H7 (cell line): Measurements from ENCODE around the gene SLC4A1. TPM values are rescaled to one million over a fixed set of nuclear protein-coding genes. Genes with fewer than 3 reads are reported as not detected.

Experiments
- DNase-seq: peaks from one replicate; pipeline ENCODE4 v3.0.0; 2012
- H3K27me3 ChIP-seq: 2 replicates; pipeline ENCODE4 v1.6.0; 2011; ENCODE audit warnings: mild to moderate bottlenecking, low read length; ENCODE audit not compliant: control insufficient read depth, insufficient read depth
- H3K36me3 ChIP-seq: replicated peaks from 2 replicates; pipeline ENCODE4 v1.5.1; 2011; ENCODE audit warnings: low read length; ENCODE audit not compliant: control insufficient read depth, insufficient read depth
- H3K4me3 ChIP-seq: 2 replicates; pipeline ENCODE4 v1.5.1; 2011; ENCODE audit warnings: low read depth, mild to moderate bottlenecking, control low read depth, low read length, moderate library complexity; ENCODE audit not compliant: insufficient read depth
- total RNA-seq: library from RNA; depleted of rRNA; stranded (reverse); fragments of >200 nt; shearing (Covaris generic); gene quantifications from 2 replicates; pipeline ENCODE4 v1.2.3, GENCODE V29; 2014; rRNA removed

Gene SLC4A1
- 0.07 TPM in 2 replicates for total RNA-seq

GRCh38 chr17:44267818-44268490 is at the start of gene SLC4A1:
TSS of gene SLC4A1 (minus strand) at chr17:44268135. CDS start at chr17:44262866, 5,269 bp downstream.
- Histone ChIP-seq H3K27me3 (no peaks in the 10 kb centered on the region; the same call in 1 of the 2 replicates), H3K4me3 (no peak within 1 kb of the TSS), H3K36me3 (no peaks in the 10 kb centered on the region)
- DNase-seq, result peak; percentile 60

GRCh38 chr17:44317545-44317944 is 49.6 kb upstream of the SLC4A1 start:
- no peak for DNase-seq

GRCh38 chr17:44315760-44316731 is 48.1 kb upstream of the SLC4A1 start:
- peak; percentile 98 for DNase-seq
- Histone ChIP-seq H3K27me3 (peaks cover 27% of the 10 kb centered on the region), H3K36me3 (peaks cover 6% of the 10 kb centered on the region), H3K4me3 (peak overlapping the region; percentile 64)

More at GRCh38 chr17:44317545-44317944, 49.6 kb upstream of the SLC4A1 start:
- Histone ChIP-seq H3K4me3 (no peak overlapping the region), H3K36me3 (peaks cover 18% of the 10 kb centered on the region), H3K27me3 (peaks cover 27% of the 10 kb centered on the region)

GRCh38 chr17:44314869-44315661 is 47.1 kb upstream of the SLC4A1 start:
- H3K27me3 ChIP-seq, result peaks cover 27% of the 10 kb centered on the region
- peaks cover 3% of the 10 kb centered on the region for H3K36me3 ChIP-seq
- H3K4me3 ChIP-seq, result peak overlapping the region; percentile 64
- peak; percentile 95 for DNase-seq

- DNase-seq, result peak; percentile 64
- Histone ChIP-seq H3K27me3 (peaks cover 27% of the 10 kb centered on the region), H3K36me3 (no peaks in the 10 kb centered on the region; the same call in 1 of the 2 replicates), H3K4me3 (peak overlapping the region; percentile 64)
Measured at GRCh38 chr17:44314524-44314868, 46.6 kb upstream of the SLC4A1 start.

GRCh38 chr17:44314031-44314430 is 46.1 kb upstream of the SLC4A1 start:
- H3K27me3 ChIP-seq, result peaks cover 27% of the 10 kb centered on the region
- DNase-seq, result peak; percentile 36
- H3K4me3 ChIP-seq, result no peak overlapping the region
- no peaks in the 10 kb centered on the region for H3K36me3 ChIP-seq

- Histone ChIP-seq H3K36me3 (no peaks in the 10 kb centered on the region), H3K27me3 (peaks cover 27% of the 10 kb centered on the region), H3K4me3 (no peak overlapping the region)
- peak; percentile 60 for DNase-seq
Measured at GRCh38 chr17:44312396-44313104, 44.6 kb upstream of the SLC4A1 start.

GRCh38 chr17:44311562-44312181 is 43.7 kb upstream of the SLC4A1 start:
- Histone ChIP-seq H3K4me3 (no peak overlapping the region), H3K36me3 (no peaks in the 10 kb centered on the region), H3K27me3 (peaks cover 21% of the 10 kb centered on the region)
- peak; percentile 60 for DNase-seq

- peak; percentile 50 for DNase-seq
- peaks cover 20% of the 10 kb centered on the region for H3K27me3 ChIP-seq
- no peak overlapping the region for H3K4me3 ChIP-seq
- H3K36me3 ChIP-seq, result no peaks in the 10 kb centered on the region
Measured at GRCh38 chr17:44310609-44311376, 42.9 kb upstream of the SLC4A1 start.

GRCh38 chr17:44310188-44310587 is 42.3 kb upstream of the SLC4A1 start:
- peaks cover 15% of the 10 kb centered on the region for H3K27me3 ChIP-seq
- DNase-seq, result no peak
- H3K36me3 ChIP-seq, result no peaks in the 10 kb centered on the region
- H3K4me3 ChIP-seq, result no peak overlapping the region

GRCh38 chr17:44309472-44309871 is 41.5 kb upstream of the SLC4A1 start:
- H3K27me3 ChIP-seq, result peaks cover 8% of the 10 kb centered on the region
- H3K4me3 ChIP-seq, result no peak overlapping the region
- H3K36me3 ChIP-seq, result no peaks in the 10 kb centered on the region
- DNase-seq, result peak; percentile 77

- Histone ChIP-seq H3K4me3 (peak overlapping the region; percentile 41), H3K27me3 (peaks cover 2% of the 10 kb centered on the region)
Measured at GRCh38 chr17:44308865-44309264, 40.9 kb upstream of the SLC4A1 start.

GRCh38 chr17:44308320-44308818 is 40.4 kb upstream of the SLC4A1 start, which contains the start of gene RUNDC3A:
TSS of gene RUNDC3A (plus strand) at chr17:44308601. CDS start at chr17:44308833, 232 bp downstream.
- peak within 1 kb of the TSS; percentile 58 for H3K4me3 ChIP-seq
- peak; percentile 100 for DNase-seq

More at GRCh38 chr17:44308865-44309264, 40.9 kb upstream of the SLC4A1 start:
- no peaks in the 10 kb centered on the region for H3K36me3 ChIP-seq
- peak; percentile 66 for DNase-seq

More at GRCh38 chr17:44308320-44308818, 40.4 kb upstream of the SLC4A1 start, which contains the start of gene RUNDC3A:
- Histone ChIP-seq H3K36me3 (no peaks in the 10 kb centered on the region), H3K27me3 (peaks cover 1% of the 10 kb centered on the region; the same call in 1 of the 2 replicates)
